ENCODE data around the gene TBCK.
A peak's percentile ranks its signal among the peaks of the same experiment; 100 is the strongest.
"Not testable (repeated sequence)": the region's sequence is repeated elsewhere in the genome, so short reads cannot be mapped to it uniquely, and the experiment has no call there.

TBCK gene

DNA sequence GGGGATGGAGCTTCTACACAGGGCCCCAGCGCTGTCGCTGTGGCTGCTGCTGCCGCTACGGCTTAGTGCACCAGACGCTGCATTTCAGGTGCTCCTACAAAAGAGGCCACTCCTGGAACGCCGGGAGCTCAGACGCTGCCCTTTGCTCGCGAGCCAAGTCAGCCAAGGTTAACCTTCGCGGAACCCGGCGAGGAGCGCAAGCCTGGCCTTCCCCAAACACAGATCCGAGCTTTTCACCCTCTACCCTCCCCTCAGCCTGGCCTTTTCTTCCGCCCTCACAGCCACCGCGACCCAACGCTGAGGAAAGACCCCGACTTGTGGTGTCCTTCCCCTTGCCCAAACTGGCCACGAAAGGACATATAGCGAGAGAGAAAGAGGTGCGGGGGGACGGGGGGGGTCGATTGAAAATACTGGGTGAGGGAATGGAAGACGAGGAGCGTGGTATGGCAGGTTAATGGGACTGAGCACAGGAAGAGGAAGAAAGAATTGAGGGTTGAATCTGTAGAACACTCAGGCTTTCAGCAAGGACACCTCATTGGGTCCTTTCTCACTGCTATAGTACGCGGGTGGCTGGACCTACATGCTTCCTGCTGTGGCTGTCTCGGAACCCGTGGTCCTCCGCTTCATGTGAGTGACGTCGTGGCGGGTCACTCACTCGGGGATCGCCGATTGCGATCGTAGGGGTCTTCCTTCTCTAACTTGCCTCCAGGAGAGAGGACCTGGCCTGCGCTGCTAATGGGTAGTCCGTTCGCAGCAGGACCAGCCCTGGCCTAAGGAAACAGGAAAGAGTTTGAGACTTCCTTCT is at the start of gene TBCK, which contains the start of gene AIMP1:
Gene TBCK, minus strand, starts transcription at position 242 of the 805 bp plus-strand sequence. CDS start 7,249 bp downstream, outside the sequence.
Gene AIMP1, plus strand, starts transcription at position 583 of the 805 bp plus-strand sequence. CDS start 8,460 bp downstream, outside the sequence.
- peak; percentile 72 to 80 (median 77) for DNase-seq (ENCODE audit: low read depth in 3 of 3)

DNA sequence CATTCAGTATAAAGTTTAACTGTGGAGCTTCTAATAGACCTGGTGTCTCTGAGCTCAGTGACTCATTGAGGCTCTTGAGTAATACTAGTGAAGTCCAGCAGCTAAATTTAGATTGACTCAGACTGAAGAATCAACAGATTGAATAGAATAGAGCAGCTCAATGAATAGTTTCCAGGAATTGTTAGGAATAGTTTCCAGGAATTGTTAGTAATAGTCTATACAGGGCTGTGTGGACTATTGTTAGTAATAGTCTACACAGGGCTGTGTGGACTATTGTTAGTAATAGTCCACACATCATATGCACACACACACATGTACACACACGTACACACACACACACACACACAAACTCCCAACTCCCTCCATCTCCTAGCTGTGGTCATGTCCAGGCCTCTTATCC is 49.6 kb upstream of the TBCK start:
- no peak for DNase-seq (ENCODE audit: low read depth in 3 of 3)

DNA sequence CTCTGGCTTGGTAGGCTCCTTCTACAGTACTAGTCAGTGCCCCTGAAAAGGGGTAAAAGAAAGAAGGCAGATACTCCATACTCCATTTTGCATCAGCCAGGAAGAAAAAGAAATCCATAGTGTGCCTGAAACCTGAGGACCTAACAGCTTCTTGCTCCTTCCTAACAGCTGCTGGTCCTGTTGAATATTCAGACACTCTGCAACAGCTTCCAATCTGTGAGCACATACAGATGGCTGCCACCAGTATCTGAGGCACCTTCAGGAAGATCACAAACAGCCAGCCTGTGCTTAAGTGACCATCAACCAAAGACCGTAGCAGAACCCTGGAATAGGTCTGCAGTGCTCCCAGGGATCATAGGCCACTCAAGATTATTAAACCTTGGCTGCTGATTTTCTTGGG is 48.3 kb upstream of the TBCK start:
- no peak for DNase-seq (ENCODE audit: low read depth in 3 of 3)

DNA sequence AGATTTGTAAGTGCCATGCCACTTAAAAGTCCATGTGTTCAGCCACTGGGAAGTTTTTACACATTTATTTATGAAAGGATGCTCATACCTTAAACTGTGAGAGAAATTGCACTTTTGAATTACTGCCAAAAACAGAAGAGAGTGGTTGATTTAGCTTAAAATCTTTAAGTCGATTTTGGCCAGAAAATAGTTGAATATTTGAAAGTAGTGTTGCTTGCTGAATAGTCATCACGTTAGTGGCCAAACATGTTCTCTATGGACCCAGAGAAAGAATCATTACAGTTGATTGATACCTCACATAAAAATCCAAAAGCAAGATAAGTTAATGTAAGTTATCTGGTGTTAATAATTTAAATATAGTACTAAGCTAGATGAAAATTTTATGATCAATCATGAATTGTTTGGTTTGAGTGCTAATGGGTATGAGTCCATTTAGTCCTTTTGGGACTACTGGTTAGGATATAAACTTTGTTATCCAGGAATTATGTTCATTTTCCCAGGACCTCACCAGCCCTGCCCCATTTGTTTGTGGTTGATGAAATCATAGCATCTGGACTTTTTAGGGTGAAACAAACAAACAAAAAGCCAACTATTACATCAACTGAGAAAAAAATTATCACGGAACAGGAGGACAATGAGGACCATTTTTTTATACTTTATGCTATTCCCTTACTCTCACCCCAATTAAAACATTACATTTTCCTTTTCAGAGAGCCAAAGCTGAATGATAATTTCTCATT is 46.2 kb upstream of the TBCK start:
- DNase-seq (ENCODE audit: low read depth in 3 of 3), result no peak

DNA sequence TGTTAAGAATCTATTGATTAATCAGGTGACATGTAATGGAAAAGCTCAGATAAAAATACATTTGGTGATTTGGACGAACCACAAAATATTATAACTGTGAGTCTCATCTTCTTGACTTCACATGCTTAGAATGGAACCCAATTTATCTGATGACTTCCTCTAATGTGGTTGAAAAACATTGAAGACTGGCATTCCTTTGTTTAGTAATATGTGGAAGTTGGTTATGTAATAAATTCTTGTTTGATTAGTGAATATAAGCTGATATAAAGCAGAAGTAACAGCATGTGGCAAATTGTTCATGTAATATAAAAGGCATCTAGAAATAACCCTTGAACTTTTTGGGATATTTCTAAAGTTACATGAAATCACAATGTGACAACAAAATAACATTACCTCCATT is 42.9 kb upstream of the TBCK start:
- DNase-seq (ENCODE audit: low read depth in 3 of 3), result no peak

DNA sequence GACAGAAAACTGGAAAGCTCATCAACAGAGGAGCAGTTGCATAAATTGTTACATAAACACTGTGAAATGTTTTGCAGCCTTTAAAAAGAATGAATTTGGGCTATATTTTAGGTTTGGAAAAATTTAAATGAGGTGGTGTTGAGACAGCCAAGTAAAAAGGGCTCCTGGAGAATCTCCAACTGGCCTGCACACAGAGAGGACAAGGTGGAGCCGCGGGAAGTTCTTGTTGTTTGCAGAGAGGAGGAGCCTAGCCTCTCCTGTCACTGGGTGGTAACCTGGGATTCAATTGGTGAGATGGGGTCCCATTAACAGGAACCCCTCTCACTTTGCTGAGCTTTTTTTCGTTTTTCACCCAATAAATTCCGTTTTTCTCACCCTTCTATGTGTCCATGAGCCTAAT is 39.2 kb upstream of the TBCK start:
- no peak for DNase-seq (ENCODE audit: low read depth in 3 of 3)

DNA sequence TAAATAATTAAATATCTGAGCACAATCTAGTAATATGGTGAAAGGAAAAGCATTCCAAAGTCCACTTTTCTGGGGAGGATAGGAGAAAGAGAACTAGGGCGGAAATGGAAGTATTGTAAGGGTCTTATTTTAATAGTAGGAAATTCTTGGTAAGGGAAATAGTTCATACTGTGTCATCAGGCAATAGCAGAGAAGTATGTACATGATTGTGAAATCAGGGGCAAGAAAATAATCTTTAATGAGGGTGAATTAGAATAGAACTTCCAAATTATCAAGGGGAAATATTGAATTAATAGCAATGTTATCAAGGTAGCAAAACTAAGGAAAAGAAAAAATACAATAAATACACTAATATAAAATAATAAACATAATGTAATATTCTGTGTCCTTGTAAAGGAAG is 37.8 kb upstream of the TBCK start:
- no peak for DNase-seq (ENCODE audit: low read depth in 3 of 3)

DNA sequence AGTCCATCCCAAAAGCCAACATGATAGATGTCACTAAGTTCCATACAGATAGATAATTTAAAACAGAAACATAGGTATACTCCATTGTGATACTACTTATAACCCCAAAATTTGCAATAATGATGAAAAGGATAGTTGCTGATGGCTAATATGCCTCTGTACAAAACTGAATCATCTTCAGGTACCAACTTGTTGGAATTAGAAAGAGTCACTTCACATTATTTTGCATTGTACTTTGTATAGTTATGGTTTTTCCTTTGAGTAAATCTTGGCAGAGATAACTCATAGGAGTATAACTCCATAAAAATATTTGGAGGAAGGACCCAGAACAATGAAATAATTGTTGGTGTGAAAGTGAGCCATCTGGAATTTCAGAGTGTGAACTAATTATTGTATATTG is 35.0 kb upstream of the TBCK start:
- no peak for DNase-seq (ENCODE audit: low read depth in 3 of 3)

DNA sequence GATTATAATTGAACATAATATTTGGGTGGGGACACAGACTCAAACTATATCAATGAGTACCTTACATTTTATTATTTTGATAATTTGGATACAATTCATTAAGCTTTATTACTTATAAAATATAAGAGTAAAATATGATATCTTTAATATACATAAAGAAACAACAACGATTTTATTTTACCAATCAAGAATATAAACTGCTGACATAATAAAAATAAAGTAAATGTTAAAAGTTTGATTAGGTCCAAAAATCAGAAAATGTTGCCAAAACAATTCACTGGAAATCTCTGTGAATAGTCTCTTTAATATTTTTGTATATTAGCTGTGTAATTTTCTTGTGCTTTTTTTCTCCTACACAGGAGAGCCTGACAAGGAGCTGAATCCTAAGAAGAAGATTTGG is 31.2 kb upstream of the TBCK start:
- no peak for DNase-seq (ENCODE audit: low read depth in 3 of 3)

DNA sequence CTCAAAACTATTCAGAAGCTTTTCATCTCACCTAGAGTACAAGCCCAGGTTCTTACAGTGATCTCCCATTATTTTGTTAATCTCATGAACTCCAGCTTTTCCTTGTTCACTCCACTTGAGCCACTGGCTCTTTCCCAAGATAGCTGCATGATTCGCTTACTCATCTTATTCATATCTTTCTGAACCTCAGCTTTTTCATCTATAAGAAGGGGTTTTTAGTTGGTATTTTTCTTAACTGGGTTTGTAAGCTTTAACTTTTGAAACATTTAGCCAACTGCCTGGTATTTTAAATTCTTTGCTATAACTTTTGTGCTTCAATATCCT is 28.6 kb upstream of the TBCK start:
- DNase-seq (ENCODE audit: low read depth in 3 of 3), result no peak

DNA sequence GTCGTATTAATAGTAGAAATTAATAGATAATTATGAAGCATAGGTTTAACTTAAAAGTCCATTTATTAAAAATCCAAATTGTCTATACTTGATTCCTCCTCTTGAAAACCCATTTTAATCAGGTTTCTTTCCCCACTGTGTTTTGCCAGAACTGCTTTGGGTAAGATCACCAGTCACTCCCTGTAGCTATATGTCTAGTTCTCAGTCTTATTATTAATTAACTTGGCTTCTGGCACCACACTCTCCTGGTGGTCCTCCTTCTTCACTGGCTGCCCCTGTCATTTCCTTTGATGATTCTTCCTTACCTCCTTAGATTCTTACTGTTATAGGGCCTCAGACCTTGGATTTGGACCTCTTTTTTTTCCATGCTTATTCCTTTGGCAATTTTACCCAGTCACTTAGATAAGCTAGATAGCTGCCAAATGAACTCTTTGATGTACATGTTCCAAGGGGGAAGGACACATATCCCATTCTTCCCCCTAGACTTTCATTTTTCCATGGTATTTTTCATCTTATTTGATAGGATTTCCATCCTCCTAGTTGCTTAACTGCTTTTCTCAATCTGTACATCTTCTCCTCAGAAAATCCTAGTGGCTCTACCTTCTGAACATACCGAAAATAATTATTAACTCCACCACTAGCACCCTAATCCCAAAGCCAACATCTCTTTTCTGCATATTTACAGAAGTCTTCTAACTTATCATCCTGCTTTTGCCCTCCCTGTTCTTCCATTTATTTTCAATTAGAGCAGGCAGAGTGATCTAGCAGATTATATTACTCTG is 28.0 kb upstream of the TBCK start:
- no peak for DNase-seq (ENCODE audit: low read depth in 3 of 3)

DNA sequence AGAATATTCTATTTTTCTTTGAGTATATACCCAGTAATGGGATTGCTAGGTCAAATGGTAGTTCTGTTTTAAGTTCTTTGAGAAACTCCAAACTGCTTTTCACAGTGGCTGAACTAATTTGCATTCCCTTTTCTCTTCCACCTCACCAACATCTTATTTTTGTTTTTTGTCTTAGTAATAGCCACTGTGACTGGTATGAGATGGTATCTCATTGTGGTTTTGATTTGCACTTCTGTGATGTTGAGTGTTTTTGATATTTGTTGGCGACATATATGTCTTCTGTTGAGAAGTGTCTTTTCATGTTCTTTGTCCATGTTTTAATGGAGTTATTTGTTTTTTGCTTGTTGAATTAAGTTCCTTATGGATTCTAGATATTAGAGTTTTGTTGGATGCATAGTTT is 24.8 kb upstream of the TBCK start:
- DNase-seq (ENCODE audit: low read depth in 3 of 3), result no peak

DNA sequence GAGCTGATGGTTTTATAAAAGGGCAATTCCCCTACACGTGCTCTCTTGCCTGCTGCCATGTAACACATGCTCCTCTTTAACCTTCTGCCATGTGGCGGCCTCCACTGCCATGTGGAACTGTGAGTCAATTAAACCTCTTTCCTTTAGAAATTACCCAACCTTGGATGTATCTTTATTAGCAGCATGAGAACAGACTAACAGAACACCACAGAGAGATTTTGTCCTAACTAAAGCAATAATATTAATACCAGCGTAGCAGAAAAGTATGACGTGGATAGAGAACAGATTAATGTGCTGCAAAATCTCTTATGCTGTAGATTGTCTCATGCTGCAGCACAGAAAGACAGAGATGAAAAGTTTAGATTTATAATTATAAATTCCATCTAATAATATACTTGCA is 23.4 kb upstream of the TBCK start:
- no peak for DNase-seq (ENCODE audit: low read depth in 3 of 3)

DNA sequence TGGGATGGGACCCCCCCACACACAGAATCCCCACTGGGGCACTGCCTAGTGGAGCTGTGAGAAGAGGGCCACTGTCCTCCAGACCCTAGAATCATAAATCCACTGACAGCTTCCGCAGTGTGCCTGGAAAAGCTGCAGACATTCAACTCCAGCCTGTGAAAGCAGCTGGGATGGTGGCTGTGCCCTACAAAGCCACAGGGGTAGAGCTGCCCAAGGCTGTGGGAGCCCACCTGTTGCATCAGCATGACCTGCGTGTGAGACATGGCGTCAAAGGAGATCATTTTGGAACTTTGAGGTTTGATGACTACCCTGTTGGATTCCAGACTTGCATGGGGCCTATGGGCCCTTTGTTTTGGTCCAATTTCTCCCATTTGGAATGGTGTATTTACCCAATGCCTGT is 22.7 kb upstream of the TBCK start:
- DNase-seq (ENCODE audit: low read depth in 3 of 3), result no peak

DNA sequence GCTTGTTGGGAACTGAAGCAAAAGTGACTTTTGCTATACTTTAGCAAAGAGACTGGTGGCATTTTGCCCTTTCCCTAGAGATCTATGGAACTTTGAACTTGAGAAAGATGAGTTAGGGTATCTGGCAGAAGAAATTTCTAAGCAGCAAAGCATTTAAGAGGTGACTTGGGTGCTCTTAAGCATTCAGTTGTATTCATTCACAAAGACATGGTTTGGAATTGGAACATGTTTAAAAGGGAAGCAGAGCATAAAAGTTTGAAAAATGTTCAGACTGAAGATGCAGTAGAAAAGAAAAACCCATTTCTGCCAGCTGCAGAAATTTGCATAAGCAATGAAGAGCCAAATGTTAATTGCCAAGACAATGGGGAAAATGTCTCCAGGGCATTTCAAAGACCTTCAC is 21.9 kb upstream of the TBCK start:
- no peak for DNase-seq (ENCODE audit: low read depth in 3 of 3)

DNA sequence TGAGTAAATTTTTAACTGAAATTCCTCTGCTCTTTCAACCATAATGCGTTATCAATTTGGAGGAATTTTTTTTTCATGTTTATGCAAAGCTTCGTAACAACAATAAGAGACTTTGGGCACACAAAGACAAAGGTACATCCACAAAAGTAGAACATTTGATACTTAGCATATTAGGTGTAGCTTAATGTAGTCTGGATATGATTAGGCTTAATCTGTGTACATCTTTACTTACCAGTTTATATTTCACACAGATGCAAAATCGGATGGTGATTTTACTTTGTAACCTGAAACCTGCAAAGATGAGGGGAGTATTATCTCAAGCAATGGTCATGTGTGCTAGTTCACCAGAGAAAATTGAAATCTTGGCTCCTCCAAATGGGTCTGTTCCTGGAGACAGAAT is 20.6 kb upstream of the TBCK start:
- no peak for DNase-seq (ENCODE audit: low read depth in 3 of 3)

DNA sequence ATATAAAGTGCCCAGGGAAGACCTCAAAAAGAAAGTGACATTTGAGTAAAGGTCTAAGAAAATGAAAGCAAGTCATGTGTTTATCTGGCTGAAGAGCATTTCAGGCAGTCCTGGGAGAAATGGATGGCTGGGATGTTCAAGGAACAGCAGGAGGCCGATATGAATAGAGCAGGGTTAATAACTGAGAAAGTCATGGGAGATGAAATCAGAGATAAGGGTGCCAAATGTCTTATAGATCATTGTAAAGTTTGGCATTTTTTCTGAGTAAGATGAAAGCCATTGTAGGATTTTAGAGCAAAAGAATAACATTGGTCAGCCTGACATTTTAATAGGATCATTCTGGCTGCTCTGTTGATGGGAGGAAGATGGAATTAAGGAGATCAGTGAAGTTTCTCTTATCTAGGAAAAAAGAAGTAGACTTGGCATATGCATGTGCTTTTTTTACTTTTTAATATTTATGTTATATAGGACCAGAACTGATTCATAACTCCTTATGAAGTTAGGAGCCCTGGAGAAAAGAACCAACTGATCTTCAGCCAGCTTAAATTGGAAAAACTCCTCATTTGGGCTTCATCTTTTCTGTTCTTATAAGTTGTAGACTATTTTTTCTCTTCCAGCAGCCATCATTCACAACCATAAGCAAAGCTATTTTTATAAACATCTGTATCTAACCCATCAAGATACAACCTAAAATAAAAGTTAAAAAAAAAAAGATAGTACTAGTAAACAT is 18.9 kb upstream of the TBCK start:
- no peak for DNase-seq (ENCODE audit: low read depth in 3 of 3)

DNA sequence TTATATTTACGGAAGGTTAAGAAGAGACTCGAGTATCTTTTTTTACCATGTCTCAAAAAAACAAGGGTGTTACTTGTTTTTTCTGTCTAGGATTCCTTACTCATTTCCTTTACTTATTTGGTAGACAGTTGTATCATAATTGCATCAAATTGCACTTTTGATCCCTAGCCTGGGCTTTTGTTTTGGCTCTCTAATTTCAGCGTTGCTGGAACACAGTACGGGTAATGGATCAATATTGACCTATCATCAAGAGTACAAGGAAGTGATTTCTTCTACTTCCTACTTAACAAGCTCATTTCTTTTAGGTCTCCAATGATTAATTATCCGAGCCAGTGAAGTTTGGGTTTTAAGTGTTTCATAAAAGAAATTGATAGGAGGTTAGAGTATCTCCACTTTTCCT is 17.2 kb upstream of the TBCK start:
- DNase-seq (ENCODE audit: low read depth in 3 of 3), result no peak

DNA sequence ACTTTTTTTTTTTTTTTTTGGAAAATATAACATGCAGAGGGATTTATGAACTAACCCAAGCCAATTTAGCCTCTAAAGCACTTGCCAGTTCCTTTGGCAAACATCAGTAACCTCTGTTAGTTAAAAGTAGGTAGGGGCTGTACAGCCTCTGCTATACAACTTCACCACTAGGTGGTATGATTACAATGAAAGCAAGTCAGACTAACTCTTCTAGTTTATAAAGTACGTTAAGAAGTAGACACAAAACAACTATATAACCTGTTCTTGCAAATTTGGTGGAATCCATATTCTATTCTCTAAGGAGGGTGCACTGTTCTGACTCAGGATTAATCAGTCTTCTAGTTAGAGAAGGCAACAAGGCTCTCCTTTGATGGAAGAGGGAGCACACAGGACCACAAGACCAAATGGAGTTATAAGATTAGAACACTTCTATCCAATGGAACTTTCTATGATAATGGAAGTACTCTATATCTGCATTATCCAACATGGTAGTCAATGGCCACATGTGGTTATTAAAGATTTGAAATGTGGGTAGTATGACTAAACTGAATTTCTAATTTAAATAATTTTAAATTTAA is 13.1 kb upstream of the TBCK start:
- DNase-seq (ENCODE audit: low read depth in 3 of 3), result no peak

DNA sequence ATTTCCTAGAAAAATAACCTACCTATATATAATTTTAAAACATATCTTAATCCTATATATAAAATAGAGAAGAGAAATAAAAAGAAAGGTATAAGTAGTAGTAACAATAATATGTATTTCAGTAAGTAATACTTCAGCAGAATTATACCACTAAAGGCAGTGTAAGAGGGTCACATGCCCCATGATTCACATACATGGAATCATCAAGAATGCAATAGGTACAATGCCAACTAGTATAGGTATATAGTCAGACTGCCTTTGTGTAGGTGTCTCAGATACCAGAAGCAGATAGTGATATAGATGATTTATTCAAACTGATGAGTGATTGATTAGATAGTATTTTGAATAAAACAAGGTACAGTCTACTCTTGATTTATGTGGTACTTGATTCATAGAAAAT is 9.8 kb upstream of the TBCK start:
- DNase-seq (ENCODE audit: low read depth in 3 of 3), result no peak

DNA sequence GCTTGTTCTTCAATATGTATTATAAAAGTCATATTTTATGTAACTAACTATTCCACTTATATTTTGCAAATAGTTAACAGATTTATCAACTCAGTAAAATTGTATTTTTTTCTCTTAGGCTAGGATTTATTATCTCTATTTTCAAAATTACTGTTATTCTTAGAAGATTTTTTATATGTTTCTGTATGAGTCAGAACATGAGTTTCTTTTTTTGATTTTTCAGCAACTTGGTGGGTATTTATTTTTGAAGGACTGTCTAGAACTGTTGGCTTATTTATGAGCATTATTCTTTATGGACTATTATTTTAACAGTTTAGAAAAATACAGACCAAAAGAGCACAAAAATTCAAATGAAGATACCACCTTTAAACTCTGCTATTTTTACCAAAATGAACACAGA is 7.1 kb upstream of the TBCK start:
- DNase-seq (ENCODE audit: low read depth in 3 of 3), result no peak

DNA sequence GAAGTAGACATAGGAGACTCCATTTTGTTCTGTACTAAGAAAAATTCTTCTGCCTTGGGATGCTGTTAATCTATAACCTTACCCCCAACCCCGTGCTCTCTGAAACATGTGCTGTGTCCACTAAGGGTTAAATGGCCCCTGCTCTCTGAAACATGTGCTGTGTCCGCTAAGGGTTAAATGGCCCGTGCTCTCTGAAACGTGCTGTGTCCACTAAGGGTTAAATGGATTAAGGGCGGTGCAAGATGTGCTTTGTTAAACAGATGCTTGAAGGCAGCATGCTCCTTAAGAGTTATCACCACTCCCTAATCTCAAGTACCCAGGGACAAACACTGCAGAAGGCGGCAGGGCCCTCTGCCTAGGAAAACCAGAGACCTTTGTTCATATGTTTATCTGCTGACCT is 5.8 kb upstream of the TBCK start:
- DNase-seq (ENCODE audit: low read depth in 3 of 3), result not testable (repeated sequence)
